HG02678 (cell line): ENCODE data around the gene ABR.
"Not testable (repeated sequence)": the region's sequence is repeated elsewhere in the genome, so short reads cannot be mapped to it uniquely, and the experiment has no call there.

ENCODE experiments used
- ATAC-seq: cut with Tn5 transposase; IDR thresholded peaks from one replicate; pipeline ENCODE4 v1.9.1; 2021; ENCODE audit warnings: mild to moderate bottlenecking, moderate library complexity; ENCODE audit not compliant: unreplicated experiment

Gene ABR

GRCh38 chr17:996554-997344, 183.0 kb downstream of the ABR start, which contains the start of gene TIMM22:
Gene TIMM22 (plus strand): TSS chr17:997129. CDS start chr17:997143, 14 bp downstream.
- ATAC-seq = peak; percentile 90

GRCh38 chr17:995324-995723, 184.5 kb downstream of the ABR start:
- ATAC-seq = not testable (repeated sequence)

- no peak for ATAC-seq
Observed at GRCh38 chr17:992933-993332, 186.8 kb downstream of the ABR start.

- no peak for ATAC-seq
Observed at GRCh38 chr17:988561-988960, 191.2 kb downstream of the ABR start.

- ATAC-seq = no peak
Observed at GRCh38 chr17:987931-988330, 191.8 kb downstream of the ABR start.

GRCh38 chr17:986322-986929, 193.4 kb downstream of the ABR start:
- ATAC-seq = no peak

- no peak for ATAC-seq
Observed at GRCh38 chr17:983921-984320, 195.9 kb downstream of the ABR start.

GRCh38 chr17:981292-981658, 198.5 kb downstream of the ABR start:
- ATAC-seq = no peak

- peak; percentile 48 for ATAC-seq
Observed at GRCh38 chr17:980406-981291, 199.1 kb downstream of the ABR start.

GRCh38 chr17:979539-980405, 200.0 kb downstream of the ABR start, which contains the start of gene NXN:
Gene NXN (minus strand): TSS chr17:979776.
- ATAC-seq = peak; percentile 75

GRCh38 chr17:979212-979538, 200.6 kb downstream of the ABR start:
- no peak for ATAC-seq

- ATAC-seq = no peak
Observed at GRCh38 chr17:978103-979093, 201.4 kb downstream of the ABR start.

- no peak for ATAC-seq
Observed at GRCh38 chr17:977166-977565, 202.6 kb downstream of the ABR start.

GRCh38 chr17:976312-976711, 203.5 kb downstream of the ABR start:
- ATAC-seq = no peak

GRCh38 chr17:975371-975915, 204.3 kb downstream of the ABR start:
- ATAC-seq = no peak

GRCh38 chr17:974778-975177, 205.0 kb downstream of the ABR start:
- ATAC-seq = not testable (repeated sequence)

- no peak for ATAC-seq
Observed at GRCh38 chr17:973053-973452, 206.7 kb downstream of the ABR start.

GRCh38 chr17:971861-972260, 207.9 kb downstream of the ABR start:
- not testable (repeated sequence) for ATAC-seq

- ATAC-seq = no peak
Observed at GRCh38 chr17:970364-970763, 209.4 kb downstream of the ABR start.
